NCI-H446 (cell line): ENCODE data around the gene ANKRD12.

Experiments
- DNase-seq, 2 experiments: peaks; one replicate each; lab custom pipeline; 2025; lab: John Stamatoyannopoulos, UW

The ANKRD12 gene

GRCh38 chr18:9106800-9107584, 29.6 kb upstream of the ANKRD12 start:
- no peak for DNase-seq

- no peak for DNase-seq
Observed at GRCh38 chr18:9108911-9109310, 27.7 kb upstream of the ANKRD12 start.

DNA sequence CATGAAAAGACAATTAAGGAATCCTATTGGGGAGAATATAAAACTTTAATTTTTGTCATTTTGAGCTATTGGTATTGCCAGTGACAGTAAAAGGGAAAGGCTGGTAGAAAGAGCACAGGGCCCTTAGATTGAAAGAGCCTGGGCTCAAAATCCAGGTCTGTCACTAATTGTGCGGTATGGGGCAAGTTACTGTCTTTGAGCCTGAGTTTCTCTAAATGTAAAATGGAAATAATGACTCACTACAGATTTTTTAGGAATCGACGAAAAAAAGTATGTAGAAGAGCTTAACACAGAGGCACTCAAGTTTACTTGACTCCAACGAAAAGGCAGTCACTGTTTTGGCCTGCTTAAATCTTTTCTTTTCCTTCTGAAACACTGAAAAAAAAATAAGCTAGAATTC, 27.1 kb upstream of the ANKRD12 start:
- DNase-seq: no peak

DNA sequence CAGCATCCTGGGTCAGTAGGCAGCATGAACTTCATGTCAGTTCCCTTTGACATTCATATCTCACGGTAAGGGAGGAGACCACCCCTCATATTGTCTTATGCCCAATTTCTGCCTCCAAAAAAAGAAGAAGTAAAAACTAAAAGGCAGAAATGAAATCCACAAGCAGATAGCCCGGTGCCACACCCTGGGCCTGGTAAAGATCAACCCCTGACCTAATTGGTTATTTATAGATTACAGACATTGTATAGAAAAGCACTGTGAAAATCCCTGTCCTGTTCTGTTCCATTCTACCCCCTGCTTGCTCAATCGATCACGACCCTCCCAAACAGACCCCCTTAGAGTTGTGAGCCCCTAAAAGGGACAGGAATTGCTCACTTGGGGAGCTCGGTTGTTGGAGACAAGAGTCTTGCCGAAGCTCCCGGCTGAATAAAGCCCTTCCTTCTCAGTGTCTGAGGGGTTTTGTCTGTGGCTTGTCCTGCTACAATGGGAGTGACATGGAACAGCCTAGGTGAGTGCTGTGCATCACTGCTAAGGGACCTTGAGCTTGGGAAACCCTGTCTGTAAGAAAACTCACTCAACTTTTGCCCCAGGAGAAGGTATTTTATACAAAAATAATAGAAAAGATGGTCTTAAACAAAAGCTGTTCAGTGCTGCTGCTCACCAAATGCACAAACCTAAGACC, 23.0 kb upstream of the ANKRD12 start:
- DNase-seq: no peak

DNA sequence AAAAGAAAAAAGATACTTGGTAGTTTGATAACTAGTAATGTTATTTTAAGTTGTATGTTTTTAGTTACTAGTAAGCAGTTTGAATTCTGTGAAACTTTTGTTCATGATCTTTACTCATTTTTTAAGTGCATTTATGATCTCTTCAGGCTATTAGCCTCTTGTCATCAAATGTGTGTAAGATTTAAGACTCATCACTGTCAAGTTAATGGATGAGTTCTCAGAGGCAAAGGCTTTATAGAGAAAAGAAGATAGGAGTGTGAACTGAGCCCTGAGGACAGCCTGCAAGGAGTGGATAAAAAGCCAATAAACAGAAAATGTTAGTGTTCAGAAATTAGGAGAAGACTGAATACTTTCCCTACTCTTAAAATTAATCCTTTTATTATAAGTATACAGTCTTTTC, 20.6 kb upstream of the ANKRD12 start:
- DNase-seq: no peak

GRCh38 chr18:9117980-9118841, 18.4 kb upstream of the ANKRD12 start:
- no peak for DNase-seq

- DNase-seq: no peak
Observed at GRCh38 chr18:9120796-9121195, 15.8 kb upstream of the ANKRD12 start.

DNA sequence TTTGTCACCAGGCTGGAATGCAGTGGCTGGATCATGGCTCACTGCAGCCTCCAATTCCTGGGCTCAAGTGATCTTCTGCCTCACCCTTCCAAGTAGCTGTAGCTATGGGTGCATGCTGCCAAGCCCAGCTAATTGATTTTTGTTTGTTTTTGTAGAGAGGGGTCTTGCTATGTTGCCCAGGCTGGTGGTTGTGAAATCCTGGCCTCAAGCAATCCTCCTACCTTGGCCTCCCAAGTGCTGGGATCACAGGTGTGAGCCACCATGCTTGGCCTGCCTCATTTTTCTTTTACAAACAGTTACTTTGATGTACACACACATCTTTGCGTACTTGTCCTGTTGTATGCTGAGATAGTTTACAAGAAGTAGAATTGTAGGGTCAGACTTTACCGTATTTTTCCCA, 13.1 kb upstream of the ANKRD12 start:
- DNase-seq: no peak

GRCh38 chr18:9124824-9125223, 11.8 kb upstream of the ANKRD12 start:
- DNase-seq: no peak

GRCh38 chr18:9126337-9126736, 10.2 kb upstream of the ANKRD12 start:
- no peak for DNase-seq

DNA sequence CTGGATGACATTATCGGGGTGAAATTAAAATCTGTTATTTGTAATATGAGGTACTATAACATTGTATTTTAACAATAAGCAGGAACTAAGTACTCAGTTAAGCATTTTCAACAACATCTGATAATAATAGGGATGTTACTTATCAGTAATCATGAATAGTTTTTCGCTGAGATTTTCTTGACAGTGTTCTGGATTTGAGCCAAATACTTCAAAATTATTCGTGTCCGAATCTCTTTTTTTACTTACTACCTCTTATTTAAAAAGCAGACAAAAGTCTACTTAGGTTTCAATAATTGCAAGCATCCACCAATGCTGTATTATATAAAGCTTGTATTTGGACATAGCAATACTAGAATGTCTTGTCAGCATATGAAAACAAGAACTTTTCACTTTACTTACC, 6.4 kb upstream of the ANKRD12 start:
- no peak for DNase-seq

DNA sequence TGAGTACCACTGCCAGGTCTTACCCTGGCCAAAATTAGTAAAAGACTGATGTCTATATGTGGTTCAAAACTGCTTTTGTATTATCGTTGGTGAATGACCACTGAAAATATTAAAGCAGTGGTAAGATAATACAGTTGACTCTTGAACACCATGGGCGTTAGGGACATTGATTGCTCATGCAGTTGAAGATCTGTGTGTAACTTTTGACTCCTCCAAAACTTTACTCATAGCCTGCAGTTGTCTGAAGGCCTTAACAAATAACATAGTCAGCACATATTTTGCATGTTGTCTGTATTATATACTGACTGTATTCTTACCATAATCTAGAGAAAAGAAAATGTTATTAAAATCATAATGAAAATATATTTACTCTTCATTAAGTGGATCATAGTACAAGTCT, 5.8 kb upstream of the ANKRD12 start:
- no peak for DNase-seq

DNA sequence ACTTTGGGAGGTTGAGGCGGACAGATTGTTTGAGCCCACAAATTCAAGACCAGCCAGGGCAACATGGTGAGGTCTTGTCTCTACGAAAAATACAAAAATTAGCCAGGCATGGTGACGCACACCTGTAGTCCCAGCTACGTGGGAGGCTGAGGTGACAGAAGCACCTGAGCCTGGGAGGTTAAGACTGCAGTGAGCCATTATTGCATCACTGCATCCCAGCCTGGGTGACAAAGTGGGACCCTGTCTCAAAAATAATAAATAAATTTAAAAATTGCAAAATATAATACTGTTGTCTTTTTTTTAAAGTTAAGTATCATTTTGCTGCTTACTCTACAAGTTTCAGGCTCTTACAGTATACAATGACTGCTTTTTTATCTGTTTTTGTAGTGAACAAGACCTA, 4.0 kb upstream of the ANKRD12 start:
- DNase-seq: no peak

GRCh38 chr18:9133225-9133624, 3.4 kb upstream of the ANKRD12 start:
- DNase-seq: no peak

DNA sequence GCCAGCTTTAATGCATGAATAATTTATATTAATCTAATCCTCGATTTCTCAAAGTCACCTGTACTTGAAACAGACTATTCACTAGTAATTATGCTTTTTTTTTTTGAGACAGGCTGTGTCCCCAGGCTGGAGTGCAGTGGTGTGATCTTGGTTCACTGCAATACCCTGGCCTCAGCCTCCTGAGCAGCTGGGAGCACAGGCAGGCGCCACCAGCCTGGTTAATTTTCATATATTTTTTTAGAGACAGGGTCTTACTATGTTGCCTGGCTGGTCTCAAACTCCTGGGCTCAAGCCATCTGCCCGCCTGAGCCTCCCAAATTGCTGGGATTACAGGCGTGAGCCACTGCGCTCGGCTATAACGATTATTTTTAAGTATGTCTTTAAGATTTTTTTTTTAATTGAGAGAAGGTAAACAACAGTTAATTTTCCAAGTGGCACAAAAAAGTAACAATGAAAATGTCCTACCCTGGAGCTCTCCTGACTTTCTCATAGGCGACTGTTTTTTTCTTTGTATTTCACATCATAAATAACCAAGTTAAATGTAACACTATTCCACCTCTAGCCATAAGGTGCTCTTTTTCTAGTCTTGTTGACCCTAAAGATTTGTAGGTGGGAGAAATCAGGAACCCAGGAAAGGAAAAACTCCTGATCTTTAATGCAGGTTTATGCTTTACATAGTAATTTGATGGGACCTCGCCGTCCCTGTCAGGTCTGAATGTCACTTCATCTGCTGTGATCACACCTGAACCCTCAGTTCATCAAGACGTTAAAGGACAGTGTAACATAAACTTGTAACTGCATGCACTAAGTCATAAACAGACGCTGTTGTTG, 1.3 kb upstream of the ANKRD12 start:
- DNase-seq: no peak

- peak in 1 of 2 experiments; percentile 44 for DNase-seq
Observed at GRCh38 chr18:9135912-9136314, 668 bp upstream of the ANKRD12 start.

DNA sequence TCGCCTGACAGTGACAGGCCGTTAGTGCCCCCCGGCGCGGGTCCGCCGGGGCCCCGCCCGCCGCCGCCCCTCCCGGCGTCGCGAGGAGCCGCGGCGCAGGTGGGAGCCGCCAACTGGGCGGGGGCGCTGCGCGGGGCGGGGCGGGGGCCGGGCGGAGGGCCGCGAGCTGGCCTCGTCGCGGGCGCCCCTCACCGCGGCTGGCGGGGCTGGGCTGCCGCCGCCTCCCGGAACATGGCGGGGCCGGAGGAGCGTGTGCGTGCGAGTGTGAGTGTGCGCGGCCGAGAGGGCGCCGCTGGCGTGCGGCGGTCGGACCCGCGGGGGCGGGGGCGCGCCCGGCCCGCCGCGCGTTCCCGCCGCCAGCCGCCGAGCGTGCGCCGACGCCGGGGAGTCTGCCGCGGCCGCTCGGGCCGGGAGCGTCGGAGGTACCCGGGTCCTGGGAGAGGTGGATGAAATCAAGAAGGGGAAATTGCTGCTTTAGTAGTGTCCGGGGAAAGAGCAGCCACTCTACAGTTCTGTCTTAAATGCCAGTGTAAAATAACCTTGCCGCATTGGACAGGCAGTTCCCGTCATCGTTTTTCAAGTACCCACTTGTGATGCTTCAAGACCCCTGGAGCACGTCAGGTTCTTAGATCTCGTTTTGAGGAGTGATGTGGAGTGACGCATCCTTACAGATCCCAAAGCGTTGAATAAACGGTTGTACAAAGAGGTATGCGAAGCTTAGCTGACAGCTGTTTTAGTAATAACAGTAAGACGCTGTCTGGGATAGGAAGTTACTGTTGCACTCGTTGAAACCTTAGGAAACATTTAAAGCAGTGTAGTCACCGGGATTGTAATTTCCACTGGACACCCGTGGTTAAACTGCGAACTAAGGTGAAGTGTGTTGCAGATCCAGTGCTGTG, 836 bp downstream of the ANKRD12 start:
- DNase-seq: peak; percentile 48 to 71

DNA sequence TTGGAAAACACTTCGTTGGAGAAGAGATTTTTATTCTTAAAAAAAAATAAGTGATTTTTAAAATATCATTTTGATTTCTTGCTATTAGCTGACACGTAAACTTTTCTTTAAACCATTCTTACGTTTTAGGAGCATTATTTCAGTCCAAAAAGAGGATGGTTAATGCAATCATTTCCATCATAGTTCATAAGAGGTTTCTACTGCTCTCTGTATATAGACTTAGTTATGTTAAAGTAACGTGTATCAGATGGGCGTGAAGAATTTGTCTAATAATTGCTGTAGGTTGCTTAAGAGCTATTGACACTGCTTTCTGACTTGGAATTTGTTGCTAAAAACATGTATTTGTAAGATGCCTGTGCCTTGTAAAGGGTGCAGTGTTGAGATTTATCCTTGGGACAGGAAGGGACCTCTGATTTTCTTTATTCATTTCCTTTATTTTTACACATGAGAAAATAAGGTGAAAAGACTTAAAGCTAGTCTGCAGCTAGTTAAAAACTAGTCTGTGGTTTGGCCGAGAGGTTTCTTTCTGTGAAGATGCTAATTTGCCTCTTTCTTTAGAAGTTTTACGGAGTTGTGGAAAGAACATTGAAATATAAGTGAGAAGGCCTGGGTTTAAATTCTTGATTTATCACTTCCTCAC, 2.9 kb downstream of the ANKRD12 start:
- DNase-seq: no peak

DNA sequence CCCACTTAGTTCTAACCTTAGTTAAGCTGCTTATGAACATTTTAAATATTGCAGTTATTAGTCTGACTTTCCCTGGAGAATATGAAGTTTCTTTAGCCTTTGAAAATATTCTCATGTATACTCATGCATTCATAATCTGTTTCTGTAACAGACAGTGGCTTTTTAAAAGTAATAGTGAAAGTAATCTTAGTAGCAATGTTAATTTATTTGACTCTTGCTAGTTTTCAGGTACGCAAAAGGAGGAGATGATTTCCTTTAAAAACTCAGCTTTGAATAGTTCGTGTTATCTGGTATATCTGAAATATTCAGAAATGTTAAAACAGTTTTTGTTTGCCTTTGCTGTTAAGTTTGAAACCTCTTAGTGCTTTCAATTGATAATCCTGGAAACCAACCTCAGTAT, 3.8 kb downstream of the ANKRD12 start:
- DNase-seq: no peak

DNA sequence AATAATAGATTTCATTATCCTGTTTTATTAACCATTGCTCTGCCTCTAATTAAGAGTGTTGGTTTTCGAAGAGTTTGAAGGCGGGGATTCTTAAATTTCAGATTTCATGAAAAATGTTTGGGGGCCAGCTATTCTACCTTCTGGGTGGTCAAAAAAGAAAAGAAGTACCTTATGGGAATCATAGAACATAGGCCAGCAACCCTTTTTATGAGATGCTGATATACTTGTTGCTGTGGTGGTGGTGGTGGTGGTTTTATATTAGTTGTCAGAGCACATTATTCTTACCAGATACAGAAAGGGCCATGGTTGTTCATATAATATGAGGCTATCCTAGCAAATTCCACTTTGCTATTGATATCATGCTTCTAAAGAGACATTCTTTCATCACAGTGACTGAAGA, 4.4 kb downstream of the ANKRD12 start:
- DNase-seq: no peak
